ENCODE data around the gene EXOC4.

EXOC4 gene

DNA sequence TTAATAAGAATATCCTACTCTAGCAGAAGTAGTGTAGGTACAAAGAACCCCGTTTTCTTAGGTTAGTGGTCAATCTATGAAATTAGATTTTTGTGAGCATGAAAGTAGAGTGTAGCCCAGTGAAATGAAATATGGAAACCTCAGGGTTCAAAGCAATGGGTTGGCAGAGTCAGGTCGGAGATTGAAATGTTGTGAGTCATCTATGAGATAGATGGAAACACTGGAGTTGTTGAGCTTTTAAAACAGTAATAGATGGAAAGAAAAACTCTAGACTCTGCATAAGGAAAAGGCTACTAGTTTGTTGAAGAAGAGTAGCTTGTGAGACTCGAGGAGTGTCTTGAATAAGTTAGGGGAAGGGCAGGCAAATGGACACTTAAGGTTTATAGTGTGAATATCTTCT lies 251.9 kb downstream of the EXOC4 start:
- no peak for DNase-seq

DNA sequence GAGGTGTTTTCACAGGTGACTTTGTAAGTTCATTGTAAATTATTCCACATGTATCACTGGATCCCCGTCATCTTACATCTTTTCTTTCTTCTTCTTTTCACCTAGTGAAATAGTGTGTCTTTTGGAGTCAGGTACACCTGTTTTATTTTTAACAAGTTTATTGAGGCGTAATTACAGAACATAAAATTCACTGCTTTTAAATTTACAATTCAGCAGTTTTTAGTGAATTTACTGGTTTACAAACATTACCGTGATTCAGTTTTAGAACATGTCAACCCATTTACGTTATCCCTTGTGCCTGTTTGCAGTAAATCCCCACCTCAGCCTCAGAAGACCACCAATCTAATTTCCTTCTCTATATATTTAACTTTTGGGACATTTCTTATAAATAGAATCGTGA lies 256.9 kb downstream of the EXOC4 start:
- DNase-seq, result no peak

DNA sequence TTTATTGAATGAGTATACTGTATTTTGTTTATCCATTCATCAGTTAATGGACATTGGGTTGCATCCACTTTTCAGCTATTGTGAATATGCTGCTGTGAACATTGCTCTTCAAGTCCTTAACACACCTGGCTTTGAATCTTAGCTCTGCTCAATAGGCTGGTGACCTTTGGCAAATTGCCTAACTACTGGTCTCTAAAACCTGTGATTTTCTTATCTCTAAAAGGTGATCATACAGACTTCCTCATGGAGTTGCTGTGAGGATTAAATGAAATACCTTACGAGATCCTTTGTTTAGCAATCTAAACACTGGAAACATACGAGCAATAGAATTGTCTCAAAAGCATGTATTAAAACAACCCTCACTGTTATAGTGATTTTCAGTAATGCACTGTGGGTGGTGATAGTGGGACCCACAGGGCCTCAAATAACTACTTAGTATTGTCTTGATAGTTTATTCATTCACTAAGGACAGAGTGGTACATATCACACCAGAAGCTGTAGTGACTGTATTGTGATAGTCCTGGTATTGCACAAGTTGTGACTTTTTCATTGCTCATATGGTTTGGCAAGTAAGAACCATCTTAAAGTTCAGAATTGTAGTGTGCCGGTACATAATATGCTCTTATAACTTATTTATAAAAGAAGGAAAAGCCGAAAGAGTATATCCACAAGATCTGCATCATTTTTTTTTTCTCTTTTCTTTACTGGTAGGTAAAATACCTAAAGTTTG lies 257.6 kb downstream of the EXOC4 start:
- no peak for DNase-seq

DNA sequence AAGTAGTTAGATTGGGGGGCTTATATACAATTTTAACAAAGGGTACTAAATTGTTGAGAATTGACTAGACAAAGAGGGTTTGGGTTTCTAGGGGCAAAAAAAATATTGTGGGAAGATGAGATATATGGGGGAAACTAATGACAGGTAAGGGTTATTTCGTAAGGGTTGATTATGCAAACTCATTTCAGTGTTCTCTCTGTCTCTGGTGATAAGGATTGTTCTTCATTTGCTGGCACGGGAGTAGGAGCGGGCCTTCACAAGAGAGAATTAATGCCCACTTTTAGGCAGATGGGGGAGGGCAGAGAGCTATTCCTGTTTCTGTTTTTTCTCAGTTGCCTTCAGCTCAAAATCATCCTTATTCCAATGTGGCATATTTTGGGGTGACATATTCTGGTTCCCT lies 258.4 kb downstream of the EXOC4 start:
- no peak for DNase-seq

DNA sequence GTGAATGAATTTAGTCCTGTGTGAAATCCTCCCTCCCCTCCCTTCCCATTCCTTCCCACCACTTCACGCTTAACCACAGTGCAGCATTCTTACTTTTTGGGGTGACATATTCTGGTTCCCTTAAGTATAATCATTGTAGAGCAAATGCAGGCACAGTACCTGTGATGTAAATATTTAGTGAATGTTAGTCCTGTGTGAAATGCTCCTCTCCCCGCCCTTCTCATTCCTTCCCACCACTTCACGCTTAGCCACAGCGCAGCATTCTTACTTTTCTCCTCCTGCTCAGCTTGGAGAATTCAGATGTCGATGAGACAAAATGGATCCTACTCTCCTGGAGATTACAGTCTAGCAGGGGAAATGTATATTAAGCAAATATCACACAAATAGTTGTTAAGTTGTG lies 258.8 kb downstream of the EXOC4 start:
- DNase-seq, result no peak

DNA sequence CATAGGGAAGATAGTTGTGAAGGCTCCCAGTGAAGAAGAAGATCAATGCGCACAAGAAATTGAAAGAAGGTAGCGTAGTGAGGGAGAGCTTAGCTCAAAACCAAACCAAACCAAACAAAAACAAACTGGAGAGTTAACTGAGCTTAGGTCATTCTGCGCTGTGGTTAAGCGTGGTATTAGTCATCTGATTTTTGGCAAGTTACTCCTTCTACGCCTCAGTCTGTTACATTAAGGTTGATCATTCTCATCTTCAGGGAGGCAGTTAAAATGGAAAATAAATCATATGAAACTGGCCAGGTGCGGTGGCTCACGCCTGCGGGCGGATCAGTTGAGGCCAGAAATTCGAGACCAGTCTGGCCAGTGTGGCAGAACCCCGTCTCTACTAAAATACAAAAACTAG lies 259.7 kb downstream of the EXOC4 start:
- DNase-seq, result no peak

DNA sequence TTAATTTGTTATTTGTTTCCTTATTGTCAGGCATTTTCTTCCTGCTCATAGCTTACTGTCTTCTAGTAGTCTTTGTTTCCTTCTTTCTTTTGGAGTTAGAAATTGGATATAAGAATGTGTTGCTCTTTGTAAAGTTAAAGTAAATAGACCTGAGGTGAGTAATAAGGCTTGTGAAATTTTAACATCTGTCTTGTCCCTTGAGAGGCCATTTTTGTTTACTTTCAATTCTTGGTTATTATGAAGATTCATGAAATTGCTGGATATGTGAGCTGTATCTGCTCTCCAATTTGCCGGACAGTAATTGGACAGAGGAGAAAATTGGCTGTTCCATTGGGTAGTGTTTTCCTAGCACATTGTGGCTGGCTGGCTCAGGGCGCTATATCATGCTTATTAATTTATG lies 260.7 kb downstream of the EXOC4 start:
- DNase-seq, result no peak

DNA sequence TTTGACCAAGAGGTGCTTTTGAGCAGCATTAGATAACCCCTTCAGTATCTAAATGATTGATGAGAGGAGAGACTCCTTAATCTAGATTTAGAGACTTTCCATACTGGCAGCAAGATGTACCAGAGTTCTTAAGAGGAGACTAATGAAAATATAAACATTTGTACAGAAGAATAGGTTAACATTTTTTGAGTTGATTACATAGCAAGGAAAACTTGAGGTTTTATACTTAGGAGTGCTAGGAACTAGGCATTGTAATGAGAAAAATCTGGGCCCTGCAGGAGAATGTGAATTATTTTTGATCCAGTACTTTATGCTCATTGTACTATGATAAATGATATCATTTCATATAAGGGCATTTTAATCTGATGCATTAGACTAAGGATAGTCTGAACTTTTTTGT lies 261.7 kb downstream of the EXOC4 start:
- no peak for DNase-seq

DNA sequence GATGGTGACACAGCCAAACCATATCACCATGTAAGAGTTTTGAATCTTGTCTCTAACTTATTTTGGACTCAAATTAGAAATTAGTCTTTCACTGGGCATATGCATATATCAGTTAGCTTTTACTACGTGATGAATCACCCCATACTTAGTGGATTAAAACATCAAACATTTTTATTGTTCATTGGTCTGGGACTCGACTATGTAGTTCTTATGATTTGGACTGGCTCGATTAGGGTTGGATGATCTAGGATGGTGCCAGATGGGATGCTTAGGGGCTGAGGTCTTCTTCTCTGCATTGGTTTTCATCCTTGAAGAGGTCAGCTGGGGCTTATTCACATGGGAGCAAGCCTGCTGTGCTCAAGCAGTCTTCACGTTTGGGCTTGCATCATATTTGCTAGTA lies 264.9 kb downstream of the EXOC4 start:
- DNase-seq, result no peak

DNA sequence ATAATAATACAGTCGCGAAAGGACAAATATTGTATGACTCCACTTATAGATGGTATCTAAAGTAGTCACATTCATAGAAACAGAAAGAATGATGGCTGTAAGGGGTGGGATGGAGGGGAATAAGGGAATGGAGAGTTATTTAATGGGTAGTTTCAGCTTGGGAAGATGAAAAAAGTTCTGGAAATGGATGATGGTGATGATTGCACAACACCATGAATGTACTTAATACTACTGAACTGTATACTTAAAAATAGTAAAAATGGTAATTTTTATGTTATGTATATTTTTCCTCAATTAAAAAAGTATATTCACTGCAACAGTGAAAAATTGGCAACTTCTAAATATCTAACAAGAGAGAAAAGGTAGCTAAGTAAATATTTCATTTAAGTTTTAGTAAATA lies 265.8 kb downstream of the EXOC4 start:
- no peak for DNase-seq

DNA sequence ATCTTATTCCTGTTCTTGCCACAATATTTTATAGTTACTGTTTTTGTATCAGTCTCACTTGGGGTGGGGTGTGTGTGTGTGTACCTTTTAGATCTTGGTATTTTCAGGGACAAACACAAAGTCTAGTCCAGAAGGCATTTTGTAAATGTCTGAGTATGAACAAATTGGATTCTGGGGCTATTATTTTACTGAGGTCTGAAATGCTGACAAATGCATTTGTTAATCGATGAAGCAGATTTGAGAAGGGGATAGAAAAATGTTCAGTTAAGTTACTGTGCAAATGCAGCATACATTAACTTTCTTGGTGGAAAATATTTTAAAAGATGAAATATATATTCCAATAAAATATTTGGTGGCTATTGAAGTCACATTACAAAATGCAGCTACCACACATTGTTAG lies 267.4 kb downstream of the EXOC4 start:
- DNase-seq, result no peak

DNA sequence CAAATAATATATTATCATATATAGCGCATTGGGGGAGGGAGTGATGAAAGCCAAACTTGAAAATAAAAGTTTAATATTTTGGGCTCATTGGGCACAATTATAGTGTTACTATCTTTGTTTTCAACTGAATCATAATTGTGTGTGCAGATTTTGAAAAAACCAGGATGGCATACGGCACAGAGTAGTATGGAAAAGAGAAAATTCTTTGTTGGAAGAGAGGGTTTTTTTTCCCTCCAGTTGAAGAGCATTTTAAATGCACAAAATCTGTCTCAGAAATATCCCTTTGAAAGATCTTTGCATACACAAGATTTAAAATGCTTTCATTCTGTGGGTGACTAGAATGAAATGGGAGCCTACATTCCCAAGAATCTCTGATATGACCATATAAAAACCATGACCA lies 269.6 kb downstream of the EXOC4 start:
- DNase-seq, result no peak

DNA sequence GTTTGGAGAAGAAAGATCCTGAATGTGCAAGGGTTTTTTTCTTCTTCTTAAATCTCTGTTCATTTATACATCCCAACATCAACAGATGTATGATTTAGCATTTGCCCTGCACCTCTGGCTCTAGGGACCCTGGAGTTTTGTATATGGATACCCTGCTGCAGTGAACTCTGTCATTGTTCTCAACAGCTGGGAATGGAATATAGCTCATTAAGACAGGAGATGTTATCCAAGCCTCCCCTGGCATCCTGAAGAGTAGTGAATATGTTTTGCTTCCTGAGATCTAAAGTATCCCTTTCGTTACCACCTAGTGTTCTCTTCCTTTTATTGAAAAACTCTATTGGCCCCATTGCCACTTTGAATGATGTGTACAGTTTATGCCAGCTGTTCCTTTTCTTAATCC lies 275.9 kb downstream of the EXOC4 start:
- DNase-seq, result no peak

DNA sequence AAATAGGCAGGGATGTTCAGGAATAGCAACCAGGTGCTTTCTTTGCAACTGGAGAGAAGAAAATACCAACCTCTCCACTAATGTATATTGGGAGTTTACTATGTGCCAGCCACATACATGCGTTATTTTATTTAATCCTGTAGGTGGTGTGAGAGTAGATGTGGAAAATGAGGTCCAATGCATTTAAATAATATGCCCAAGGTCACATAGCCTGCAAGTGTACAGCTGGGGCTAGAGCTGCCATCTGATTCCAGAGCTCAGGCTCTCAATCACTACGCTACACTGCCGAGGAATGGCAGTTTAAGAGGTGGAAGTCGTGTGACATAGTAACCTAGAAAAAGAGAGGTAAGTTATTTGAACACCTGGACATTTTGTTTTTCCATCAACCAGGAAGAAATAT lies 277.0 kb downstream of the EXOC4 start:
- DNase-seq, result no peak

DNA sequence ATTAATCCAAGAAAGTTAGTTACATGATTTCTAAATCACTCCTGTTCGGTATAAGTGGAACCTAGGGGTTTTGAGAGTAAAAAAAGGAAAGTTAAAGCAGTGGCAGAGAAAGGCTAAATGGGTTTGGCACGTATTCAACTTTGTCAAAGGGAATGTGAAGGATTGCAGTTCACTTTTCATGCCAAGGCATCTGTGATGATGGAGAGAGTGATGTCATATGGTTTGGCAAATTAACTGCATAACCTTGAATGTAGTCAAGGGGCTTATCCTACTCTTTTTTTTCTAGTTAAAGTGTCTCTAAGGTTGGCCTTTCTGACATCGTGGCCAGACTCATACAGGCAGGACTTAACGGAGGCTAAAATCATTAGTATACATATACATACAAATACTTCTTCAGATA lies 277.8 kb downstream of the EXOC4 start:
- no peak for DNase-seq

DNA sequence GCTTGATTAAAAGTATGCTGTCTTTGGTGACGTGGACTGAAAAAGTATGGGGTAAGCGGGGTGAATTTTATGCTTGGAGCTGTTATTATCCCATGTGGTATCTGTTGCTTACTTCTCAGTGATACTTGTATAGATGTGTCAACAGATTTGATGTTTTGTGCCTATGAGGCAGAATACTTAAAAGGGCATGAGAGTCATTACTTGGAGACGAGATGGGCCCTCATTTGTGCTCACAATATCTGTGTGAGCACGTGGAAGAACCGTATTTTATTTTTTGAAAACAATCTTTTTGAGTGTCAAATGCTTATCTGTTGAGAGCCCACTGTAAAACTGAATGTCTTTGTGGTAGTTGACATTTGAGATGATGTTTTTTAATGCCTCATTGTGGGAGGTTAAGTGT lies 281.9 kb downstream of the EXOC4 start:
- no peak for DNase-seq

DNA sequence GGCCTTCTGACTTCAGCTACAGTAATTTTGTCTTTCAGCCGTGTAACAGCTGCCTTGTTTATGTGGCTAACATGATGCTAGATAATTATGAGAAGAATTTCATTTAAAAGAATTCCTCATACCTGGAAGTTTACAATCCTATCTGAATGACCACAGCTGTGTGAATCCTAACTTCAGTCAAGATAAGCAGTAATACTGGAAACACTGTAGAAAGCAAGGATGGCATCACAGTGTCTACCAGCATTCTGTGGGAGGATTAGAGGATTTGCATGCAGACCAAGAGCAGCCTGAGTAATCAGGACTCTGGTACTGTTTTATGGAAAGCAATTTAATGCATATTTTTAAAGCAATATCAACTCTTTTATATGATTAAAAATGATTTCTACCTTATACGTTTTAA lies 282.4 kb downstream of the EXOC4 start:
- no peak for DNase-seq

DNA sequence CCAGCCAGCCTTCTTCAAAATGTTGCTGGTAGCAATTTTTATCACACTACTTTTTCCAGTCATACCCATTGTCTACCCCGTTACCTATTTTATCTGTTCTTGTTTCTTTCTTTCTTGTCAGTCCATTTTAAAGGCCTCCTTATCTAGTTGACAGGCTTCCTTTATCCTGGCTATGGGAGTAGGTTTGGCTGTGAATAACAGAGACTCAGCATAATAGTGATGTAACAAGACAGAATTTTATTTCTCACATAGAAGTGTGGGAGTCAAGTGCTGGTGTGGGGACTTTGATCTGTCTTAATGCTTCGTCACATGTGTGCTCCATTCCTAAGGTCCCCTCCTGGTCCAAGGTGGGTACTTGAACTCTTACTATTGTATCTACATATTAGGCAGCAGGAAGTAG lies 283.6 kb downstream of the EXOC4 start:
- no peak for DNase-seq

DNA sequence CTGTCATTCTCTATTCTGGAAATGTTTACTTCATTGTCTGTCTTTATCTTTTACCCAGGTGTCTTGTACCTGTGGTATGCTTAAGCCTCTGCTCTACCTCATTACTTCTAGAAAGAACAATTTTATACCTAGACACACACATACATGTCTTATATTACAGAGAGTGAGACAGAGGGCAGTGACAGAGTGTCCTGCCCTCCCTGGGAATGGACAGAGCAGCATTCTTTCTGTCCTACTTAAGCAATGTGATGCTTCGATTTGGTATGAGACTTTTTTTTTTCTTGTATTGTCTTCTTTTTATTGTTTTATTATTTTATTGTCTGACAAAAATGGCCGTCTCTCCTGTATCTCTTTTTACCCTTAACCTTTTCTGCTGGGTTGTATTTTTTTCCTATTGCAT lies 286.1 kb downstream of the EXOC4 start:
- no peak for DNase-seq

DNA sequence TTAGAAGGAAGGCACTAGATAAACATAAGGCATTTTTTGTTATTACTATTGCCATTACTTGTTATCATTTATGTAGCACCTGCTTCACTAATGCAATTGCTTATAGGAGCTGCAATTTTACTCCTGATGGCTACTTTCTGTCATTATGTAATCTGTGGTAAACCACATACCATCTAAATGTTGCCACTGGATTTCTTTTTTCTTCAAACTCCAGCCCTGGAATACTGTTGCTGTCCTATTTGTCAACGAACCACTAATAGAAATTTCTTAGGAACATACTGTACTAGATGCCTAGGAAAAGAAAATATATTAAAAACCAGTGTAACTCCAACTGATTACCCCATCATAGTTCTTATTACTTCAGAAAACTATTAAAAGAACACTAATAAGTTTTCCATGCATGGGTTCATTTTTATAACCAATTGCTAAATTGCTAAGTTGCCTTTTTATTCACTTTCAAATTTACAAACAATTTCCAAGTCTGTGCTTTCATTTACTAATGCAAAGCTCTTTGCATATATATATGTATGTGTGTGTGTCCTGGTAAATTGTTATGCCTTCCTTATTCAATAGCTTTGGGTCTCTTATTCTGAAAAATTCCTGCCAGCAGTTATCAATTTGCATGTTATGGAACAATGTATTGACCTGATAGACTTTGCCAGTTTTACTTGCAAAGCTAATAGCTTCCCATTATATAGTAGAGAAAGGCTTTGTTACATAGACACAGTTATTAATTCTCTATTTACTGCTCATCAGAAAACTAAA lies 287.4 kb downstream of the EXOC4 start:
- DNase-seq, result no peak

DNA sequence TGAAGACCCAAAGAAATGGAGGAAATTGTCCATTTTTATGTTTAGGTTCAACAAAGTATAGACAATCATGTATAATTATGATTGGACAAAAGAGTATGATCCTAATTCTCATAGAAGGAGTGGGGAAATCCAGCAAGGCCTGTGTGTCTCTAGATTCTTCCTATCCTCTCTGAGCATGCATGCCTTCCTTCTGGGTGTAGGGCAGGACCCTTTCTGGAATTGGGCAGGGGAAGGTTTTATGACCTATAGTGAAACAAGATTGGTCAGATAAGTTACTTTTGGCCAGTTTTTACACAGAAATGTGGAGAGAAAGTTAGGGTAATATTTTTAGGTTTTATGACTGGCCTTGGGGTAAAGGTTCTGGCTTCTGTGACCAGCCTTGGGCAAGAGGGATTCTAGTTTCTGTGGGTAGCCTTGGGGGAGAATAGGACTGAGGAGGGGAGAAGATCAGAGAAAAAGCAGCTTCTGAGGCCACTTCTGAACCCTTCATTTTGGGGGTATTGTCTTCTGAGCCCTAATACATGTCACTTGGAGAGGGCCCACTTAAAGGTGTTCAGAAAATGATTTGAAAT lies 289.4 kb downstream of the EXOC4 start:
- no peak for DNase-seq

DNA sequence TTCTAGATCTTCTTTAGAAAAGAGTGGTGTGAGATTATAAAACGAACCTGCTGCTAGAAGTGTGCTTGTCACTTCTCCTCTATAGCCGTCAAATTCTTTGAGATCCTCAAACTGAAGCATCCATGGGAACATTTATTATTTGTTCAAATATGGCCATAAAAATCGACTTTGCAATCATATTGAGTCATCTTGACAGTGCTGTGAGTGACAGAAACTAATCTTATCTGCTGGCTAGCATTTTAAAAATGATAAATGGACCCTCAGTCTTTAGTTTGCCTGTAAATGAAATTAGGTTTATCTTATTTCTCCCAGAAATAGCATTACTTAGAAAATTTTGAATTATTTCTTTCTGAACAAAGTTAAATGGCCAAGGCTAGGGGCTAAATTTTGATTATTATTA lies 290.8 kb downstream of the EXOC4 start:
- DNase-seq, result no peak

DNA sequence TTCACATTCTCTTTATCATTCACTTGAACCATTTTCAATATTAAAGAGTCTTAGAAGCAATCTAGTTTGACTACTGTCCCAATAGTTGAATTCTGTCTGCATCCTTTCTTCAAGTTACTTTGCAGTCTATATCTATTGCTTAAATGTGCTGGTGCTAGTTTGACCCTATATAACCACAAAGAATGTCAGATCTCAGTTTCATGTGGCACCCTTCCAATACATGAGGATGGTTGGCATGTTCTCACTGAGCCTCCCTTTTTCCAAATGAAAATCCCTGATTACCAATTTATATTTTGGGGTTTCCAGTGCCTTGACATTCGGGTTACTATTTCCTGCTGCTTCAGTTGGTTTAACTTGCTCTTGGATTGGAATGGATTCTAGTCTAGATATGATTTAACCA lies 292.7 kb downstream of the EXOC4 start:
- no peak for DNase-seq

DNA sequence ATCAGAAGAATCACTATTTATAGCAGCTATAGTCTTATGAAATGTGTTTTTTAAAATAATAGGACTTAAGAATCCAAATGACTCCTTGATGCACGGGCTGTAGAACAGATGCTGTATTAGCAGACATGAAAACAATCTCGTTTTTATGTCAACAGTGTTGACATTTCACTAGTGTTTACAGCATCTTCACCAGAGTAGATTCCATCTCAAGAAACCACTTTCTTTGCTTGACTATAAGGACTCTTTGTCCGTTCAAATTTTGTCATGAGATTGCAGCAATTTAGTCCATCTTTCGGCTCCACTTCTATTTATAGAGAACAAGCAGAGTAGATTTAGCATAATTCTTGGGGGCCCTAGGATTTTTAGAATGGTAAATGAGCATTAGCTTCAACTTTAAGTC lies 295.1 kb downstream of the EXOC4 start:
- no peak for DNase-seq

DNA sequence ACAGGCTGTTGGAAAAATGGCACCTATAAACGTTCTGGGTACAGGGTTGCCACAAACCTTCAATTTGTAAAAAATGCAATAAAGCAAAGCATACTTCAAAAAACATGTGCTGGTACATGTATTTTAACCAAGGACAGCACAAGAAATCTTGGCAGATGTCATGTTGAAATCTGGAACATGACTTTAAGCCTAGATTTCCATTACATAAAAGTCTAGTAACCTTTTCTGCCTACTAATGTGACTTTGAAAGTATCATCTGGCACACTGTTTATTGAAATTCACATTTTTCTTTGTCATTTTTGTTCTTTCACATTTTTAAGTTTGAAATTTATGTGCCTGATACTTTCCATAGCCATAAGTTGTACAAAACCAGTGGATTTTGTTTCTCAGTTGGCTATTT lies 296.8 kb downstream of the EXOC4 start:
- DNase-seq, result no peak

Data from activated gamma-delta T cell treated with Interleukin-2 at 50 U/mL for 16 hours (primary cell).